Measurements from ENCODE around the gene ATXN7L1.

ATXN7L1 gene

DNA sequence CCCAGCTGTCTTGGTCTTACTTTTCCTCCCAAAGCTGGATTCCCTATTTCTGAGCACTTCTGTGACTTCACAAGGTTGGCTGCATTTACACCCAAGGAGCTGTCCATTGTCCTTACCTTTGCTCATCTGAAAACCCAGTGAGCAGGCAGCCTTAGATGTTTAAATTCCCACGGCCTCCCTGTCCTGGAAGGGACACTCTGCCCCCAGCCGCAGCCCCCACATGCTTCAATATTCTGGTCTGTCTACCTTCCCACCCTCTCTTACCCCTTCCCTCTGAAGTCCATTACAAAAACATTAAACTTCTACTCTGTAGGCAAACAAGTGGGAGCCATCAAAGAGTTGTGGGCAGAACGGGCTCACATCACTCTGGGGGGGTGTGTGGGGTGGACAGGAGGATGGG lies 221.3 kb downstream of the ATXN7L1 start (continued):
- peak; percentile 21; the same call in 1 of the 2 replicates for TF ChIP-seq PATZ1 (CRISPR knock-in tag; IDR thresholded peaks at IDR 0.05; ENCODE audit: borderline replicate concordance)

DNA sequence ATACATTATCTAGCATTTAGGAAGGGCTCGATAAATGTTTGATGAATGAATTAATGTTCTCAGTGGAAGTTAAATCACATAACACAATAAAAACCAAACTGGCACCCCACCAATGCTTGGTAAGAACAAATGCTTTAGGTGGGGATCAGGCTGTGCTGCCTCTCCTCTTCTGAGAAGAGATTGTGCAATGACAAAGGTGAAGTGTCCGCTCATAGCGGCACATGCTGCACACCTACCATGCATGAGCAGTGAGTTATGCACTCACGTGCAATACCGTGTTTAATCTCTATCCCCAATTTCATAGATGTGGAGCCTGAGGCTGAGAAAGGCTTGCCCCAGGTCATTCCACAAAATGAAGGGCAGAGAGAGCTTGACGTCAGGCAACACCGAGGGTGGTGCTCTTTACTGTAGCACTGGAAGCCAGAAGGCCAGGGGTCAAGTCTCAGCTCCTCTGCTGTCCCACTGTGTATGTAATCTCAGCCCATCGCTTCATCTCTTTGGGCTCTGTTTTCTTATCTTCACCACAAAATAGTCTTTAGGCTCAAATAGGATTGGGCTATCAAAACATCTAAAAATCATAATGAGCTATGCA lies 222.2 kb downstream of the ATXN7L1 start:
- TF ChIP-seq PATZ1 (CRISPR knock-in tag; IDR thresholded peaks at IDR 0.05; ENCODE audit: borderline replicate concordance) (no peak), PPARA (CRISPR knock-in tag; IDR thresholded peaks at IDR 0.05; ENCODE audit: borderline replicate concordance) (no peak), GLIS3 (CRISPR knock-in tag; IDR thresholded peaks at IDR 0.05) (no peak), ISL1 (CRISPR knock-in tag; IDR thresholded peaks at IDR 0.05) (no peak), SNAI2 (CRISPR knock-in tag; IDR thresholded peaks at IDR 0.05) (no peak), ZNF565 (CRISPR knock-in tag; conservative IDR thresholded peaks at IDR 0.05; ENCODE audit: low read depth) (no peak), ZNF8 (CRISPR knock-in tag; IDR thresholded peaks at IDR 0.05) (no peak), ARNTL (CRISPR knock-in tag; IDR thresholded peaks at IDR 0.05; ENCODE audit: borderline replicate concordance, low read depth) (no peak), TCF4 (CRISPR knock-in tag; IDR thresholded peaks at IDR 0.05; ENCODE audit: borderline replicate concordance) (no peak), ESRRG (CRISPR knock-in tag; IDR thresholded peaks at IDR 0.05) (no peak)
- TF ChIP-seq, protein P1, sequence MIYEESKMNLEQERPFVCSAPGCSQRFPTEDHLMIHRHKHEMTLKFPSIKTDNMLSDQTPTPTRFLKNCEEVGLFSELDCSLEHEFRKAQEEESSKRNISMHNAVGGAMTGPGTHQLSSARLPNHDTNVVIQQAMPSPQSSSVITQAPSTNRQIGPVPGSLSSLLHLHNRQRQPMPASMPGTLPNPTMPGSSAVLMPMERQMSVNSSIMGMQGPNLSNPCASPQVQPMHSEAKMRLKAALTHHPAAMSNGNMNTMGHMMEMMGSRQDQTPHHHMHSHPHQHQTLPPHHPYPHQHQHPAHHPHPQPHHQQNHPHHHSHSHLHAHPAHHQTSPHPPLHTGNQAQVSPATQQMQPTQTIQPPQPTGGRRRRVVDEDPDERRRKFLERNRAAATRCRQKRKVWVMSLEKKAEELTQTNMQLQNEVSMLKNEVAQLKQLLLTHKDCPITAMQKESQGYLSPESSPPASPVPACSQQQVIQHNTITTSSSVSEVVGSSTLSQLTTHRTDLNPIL (CRISPR knock-in tag; IDR thresholded peaks at IDR 0.05; ENCODE audit: low read depth): no peak
- no peak for ATAC-seq

DNA sequence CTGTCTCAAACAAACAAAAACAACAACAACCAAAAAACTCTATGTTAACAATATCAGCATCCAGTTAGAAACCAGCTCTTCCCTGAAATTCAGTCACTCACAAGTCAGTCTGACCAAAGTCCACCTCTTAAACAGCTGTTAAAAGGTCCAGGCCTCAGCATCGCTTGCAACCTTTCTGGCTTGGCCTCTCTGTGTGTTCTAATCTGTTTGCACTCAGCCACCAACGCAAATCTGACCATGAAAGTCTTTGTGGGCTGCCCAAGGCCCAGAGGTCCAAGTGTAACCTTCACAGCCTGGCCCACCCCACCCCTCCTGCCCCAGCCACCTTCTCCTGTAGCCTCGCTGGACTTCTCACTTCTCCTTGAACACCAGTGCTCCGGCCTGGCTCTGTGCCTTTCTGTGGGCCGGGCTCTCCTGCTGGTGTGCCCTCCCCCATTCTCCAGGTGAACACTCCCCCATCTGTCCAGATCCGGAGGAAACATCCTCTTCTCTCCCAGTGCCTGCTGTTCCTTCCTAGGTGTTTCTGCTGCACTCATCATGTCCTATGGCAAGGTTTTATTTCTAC lies 222.9 kb downstream of the ATXN7L1 start:
- no peak for ATAC-seq
- TF ChIP-seq TCF4 (CRISPR knock-in tag; IDR thresholded peaks at IDR 0.05; ENCODE audit: borderline replicate concordance) (no peak), ZNF565 (CRISPR knock-in tag; conservative IDR thresholded peaks at IDR 0.05; ENCODE audit: low read depth) (no peak), ZNF8 (CRISPR knock-in tag; IDR thresholded peaks at IDR 0.05) (no peak), ISL1 (CRISPR knock-in tag; IDR thresholded peaks at IDR 0.05) (no peak), PPARA (CRISPR knock-in tag; IDR thresholded peaks at IDR 0.05; ENCODE audit: borderline replicate concordance) (no peak), ZNF70 (CRISPR knock-in tag; IDR thresholded peaks at IDR 0.05) (no peak), BACH2 (CRISPR knock-in tag; IDR thresholded peaks at IDR 0.05; ENCODE audit: borderline replicate concordance) (no peak), ZFP3 (CRISPR knock-in tag; IDR thresholded peaks at IDR 0.05) (no peak), ZC3H10 (CRISPR knock-in tag; IDR thresholded peaks at IDR 0.05) (no peak), ARNTL (CRISPR knock-in tag; IDR thresholded peaks at IDR 0.05; ENCODE audit: borderline replicate concordance, low read depth) (no peak), SNAI2 (CRISPR knock-in tag; IDR thresholded peaks at IDR 0.05) (no peak), GLIS3 (CRISPR knock-in tag; IDR thresholded peaks at IDR 0.05) (no peak), PATZ1 (CRISPR knock-in tag; IDR thresholded peaks at IDR 0.05; ENCODE audit: borderline replicate concordance) (no peak), OSR1 (CRISPR knock-in tag; IDR thresholded peaks at IDR 0.05) (no peak), ESRRG (CRISPR knock-in tag; IDR thresholded peaks at IDR 0.05) (no peak)
- TF ChIP-seq, protein P1 (CRISPR knock-in tag; IDR thresholded peaks at IDR 0.05; ENCODE audit: low read depth): no peak
- TF ChIP-seq, protein P2, sequence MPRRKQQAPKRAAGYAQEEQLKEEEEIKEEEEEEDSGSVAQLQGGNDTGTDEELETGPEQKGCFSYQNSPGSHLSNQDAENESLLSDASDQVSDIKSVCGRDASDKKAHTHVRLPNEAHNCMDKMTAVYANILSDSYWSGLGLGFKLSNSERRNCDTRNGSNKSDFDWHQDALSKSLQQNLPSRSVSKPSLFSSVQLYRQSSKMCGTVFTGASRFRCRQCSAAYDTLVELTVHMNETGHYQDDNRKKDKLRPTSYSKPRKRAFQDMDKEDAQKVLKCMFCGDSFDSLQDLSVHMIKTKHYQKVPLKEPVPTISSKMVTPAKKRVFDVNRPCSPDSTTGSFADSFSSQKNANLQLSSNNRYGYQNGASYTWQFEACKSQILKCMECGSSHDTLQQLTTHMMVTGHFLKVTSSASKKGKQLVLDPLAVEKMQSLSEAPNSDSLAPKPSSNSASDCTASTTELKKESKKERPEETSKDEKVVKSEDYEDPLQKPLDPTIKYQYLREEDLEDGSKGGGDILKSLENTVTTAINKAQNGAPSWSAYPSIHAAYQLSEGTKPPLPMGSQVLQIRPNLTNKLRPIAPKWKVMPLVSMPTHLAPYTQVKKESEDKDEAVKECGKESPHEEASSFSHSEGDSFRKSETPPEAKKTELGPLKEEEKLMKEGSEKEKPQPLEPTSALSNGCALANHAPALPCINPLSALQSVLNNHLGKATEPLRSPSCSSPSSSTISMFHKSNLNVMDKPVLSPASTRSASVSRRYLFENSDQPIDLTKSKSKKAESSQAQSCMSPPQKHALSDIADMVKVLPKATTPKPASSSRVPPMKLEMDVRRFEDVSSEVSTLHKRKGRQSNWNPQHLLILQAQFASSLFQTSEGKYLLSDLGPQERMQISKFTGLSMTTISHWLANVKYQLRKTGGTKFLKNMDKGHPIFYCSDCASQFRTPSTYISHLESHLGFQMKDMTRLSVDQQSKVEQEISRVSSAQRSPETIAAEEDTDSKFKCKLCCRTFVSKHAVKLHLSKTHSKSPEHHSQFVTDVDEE (CRISPR knock-in tag; IDR thresholded peaks at IDR 0.05): no peak
- TF ChIP-seq, protein P3, sequence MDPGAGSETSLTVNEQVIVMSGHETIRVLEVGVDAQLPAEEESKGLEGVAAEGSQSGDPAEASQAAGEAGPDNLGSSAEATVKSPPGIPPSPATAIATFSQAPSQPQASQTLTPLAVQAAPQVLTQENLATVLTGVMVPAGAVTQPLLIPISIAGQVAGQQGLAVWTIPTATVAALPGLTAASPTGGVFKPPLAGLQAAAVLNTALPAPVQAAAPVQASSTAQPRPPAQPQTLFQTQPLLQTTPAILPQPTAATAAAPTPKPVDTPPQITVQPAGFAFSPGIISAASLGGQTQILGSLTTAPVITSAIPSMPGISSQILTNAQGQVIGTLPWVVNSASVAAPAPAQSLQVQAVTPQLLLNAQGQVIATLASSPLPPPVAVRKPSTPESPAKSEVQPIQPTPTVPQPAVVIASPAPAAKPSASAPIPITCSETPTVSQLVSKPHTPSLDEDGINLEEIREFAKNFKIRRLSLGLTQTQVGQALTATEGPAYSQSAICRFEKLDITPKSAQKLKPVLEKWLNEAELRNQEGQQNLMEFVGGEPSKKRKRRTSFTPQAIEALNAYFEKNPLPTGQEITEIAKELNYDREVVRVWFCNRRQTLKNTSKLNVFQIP (CRISPR knock-in tag; IDR thresholded peaks at IDR 0.05; ENCODE audit: borderline replicate concordance, low read depth): no peak
